Measurements from ENCODE around the gene BLOC1S3.

Gene BLOC1S3

GRCh38 chr19:45162608-45163143 is 15.9 kb upstream of the BLOC1S3 start:
- no peak for DNase-seq

GRCh38 chr19:45163156-45163555 is 15.4 kb upstream of the BLOC1S3 start:
- no peak for DNase-seq

GRCh38 chr19:45163751-45164460 is 14.7 kb upstream of the BLOC1S3 start:
- DNase-seq: no peak

- DNase-seq: no peak
Measured at GRCh38 chr19:45164577-45165335, 13.8 kb upstream of the BLOC1S3 start.

- DNase-seq: no peak
Measured at GRCh38 chr19:45166723-45167252, 11.8 kb upstream of the BLOC1S3 start.

- peak; percentile 51 for DNase-seq
Measured at GRCh38 chr19:45168767-45169351, 9.7 kb upstream of the BLOC1S3 start.

- DNase-seq: no peak
Measured at GRCh38 chr19:45169602-45170001, 9.0 kb upstream of the BLOC1S3 start.

- no peak for DNase-seq
Measured at GRCh38 chr19:45170146-45171106, 8.2 kb upstream of the BLOC1S3 start.

GRCh38 chr19:45171211-45171623 is 7.4 kb upstream of the BLOC1S3 start:
- DNase-seq: no peak

GRCh38 chr19:45172173-45172572 is 6.4 kb upstream of the BLOC1S3 start:
- no peak for DNase-seq

GRCh38 chr19:45172611-45173208 is 5.9 kb upstream of the BLOC1S3 start:
- no peak for DNase-seq

GRCh38 chr19:45173816-45174215 is 4.8 kb upstream of the BLOC1S3 start:
- DNase-seq: no peak

GRCh38 chr19:45175515-45176345 is 2.9 kb upstream of the BLOC1S3 start:
- DNase-seq: no peak

GRCh38 chr19:45177817-45178261 is 745 bp upstream of the BLOC1S3 start, which contains the start of gene TRAPPC6A:
Gene TRAPPC6A (minus strand): TSS chr19:45178237. CDS start chr19:45178218, 19 bp downstream.
- peak; percentile 39 for DNase-seq

- no peak for DNase-seq
Measured at GRCh38 chr19:45179072-45179891, 698 bp downstream of the BLOC1S3 start.

- no peak for DNase-seq
Measured at GRCh38 chr19:45179892-45180370, 1.3 kb downstream of the BLOC1S3 start.

- no peak for DNase-seq
Measured at GRCh38 chr19:45180936-45181335, 2.4 kb downstream of the BLOC1S3 start.

- peak; percentile 20 for DNase-seq
Measured at GRCh38 chr19:45182758-45183157, 4.2 kb downstream of the BLOC1S3 start.

- DNase-seq: no peak
Measured at GRCh38 chr19:45184115-45184514, 5.5 kb downstream of the BLOC1S3 start.
